ENCODE data around the gene KLHL29.

DNA sequence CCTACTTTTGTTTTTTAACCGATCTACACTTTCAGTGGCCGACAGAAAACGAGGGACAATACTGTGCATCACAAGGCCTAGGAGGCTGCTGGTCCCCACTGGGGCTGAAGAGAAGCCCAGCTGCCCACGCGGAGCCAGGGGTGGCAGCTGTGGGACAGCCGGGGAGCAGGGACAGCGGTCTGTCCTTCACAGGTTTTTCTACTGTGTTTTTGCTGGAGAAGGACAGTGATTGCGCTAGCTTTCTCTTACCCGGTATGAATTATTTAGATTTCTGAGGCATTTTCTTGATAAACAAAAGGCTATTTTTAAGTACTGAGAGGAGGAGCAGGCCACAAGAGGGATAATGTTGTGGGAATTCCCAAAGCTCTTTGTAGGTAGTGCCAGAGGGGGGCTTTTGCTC is 322.1 kb downstream of the KLHL29 start:
- TF ChIP-seq, protein P1, sequence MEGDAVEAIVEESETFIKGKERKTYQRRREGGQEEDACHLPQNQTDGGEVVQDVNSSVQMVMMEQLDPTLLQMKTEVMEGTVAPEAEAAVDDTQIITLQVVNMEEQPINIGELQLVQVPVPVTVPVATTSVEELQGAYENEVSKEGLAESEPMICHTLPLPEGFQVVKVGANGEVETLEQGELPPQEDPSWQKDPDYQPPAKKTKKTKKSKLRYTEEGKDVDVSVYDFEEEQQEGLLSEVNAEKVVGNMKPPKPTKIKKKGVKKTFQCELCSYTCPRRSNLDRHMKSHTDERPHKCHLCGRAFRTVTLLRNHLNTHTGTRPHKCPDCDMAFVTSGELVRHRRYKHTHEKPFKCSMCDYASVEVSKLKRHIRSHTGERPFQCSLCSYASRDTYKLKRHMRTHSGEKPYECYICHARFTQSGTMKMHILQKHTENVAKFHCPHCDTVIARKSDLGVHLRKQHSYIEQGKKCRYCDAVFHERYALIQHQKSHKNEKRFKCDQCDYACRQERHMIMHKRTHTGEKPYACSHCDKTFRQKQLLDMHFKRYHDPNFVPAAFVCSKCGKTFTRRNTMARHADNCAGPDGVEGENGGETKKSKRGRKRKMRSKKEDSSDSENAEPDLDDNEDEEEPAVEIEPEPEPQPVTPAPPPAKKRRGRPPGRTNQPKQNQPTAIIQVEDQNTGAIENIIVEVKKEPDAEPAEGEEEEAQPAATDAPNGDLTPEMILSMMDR (conservative IDR thresholded peaks at IDR 0.05; ENCODE audit: low read length) = no peak
- TF ChIP-seq EZH2phosphoT487 (IDR thresholded peaks at IDR 0.05; ENCODE audit: borderline replicate concordance) = no peak

All from Loucy (cell line).